A673 (cell line): ENCODE measurements around the gene EIF3C.
"Not testable (repeated sequence)": the region's sequence is repeated elsewhere in the genome, so short reads cannot be mapped to it uniquely, and the experiment has no call there.

Source experiments
- EZH2 ChIP-seq: fragments of 200-600 bp; sonication (generic); IDR thresholded peaks from 2 replicates; pipeline ENCODE4 v1.6.1; 2017; ENCODE audit warnings: borderline replicate concordance, low read depth, mild to moderate bottlenecking, mixed read lengths, antibody characterized with exemption, low read length; ENCODE audit not compliant: poor library complexity, severe bottlenecking
- TF ChIP-seq, protein P1 (sequence below): fragments of 300-800, 200-600 bp; sonication (generic); conservative IDR thresholded peaks from 2 replicates; pipeline ENCODE4 v1.5.1; 2017; ENCODE audit warnings: low read depth, mild to moderate bottlenecking, antibody characterized with exemption, low read length, moderate library complexity, mixed read lengths

DNA sequence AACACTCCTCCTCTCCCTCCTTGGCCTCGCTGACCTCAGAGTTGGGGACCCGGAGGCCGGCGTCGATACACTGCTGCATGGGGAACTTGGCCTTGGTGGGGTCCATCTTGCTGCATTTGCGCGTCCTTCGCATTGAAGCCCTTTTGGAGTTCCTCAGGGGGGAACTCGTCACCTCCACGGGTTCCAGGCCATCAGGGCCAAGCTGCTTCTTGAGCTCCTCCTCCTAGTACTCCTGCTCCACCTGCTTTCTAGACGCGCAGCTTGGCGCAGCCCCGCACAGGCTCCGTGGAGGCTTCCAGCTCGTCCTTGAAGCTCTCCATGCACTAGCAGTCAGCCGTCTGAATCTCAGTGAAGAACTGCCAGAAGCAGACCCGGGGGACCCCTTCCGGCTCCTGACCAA lies 10.9 kb upstream of the EIF3C start:
- TF ChIP-seq, protein P1, sequence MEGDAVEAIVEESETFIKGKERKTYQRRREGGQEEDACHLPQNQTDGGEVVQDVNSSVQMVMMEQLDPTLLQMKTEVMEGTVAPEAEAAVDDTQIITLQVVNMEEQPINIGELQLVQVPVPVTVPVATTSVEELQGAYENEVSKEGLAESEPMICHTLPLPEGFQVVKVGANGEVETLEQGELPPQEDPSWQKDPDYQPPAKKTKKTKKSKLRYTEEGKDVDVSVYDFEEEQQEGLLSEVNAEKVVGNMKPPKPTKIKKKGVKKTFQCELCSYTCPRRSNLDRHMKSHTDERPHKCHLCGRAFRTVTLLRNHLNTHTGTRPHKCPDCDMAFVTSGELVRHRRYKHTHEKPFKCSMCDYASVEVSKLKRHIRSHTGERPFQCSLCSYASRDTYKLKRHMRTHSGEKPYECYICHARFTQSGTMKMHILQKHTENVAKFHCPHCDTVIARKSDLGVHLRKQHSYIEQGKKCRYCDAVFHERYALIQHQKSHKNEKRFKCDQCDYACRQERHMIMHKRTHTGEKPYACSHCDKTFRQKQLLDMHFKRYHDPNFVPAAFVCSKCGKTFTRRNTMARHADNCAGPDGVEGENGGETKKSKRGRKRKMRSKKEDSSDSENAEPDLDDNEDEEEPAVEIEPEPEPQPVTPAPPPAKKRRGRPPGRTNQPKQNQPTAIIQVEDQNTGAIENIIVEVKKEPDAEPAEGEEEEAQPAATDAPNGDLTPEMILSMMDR, result not testable (repeated sequence)
- not testable (repeated sequence) for TF ChIP-seq EZH2
